ENCODE measurements around the gene RTL10. TPM values are rescaled to one million over a fixed set of nuclear protein-coding genes. Genes with fewer than 3 reads are reported as not detected.

The RTL10 gene
- total and polyA plus RNA-seq, 2 of the 8 experiments (the other 6 are each of a cell fraction or from before 2014, with no cell fraction given), result 11.5 to 18.8 TPM

- Histone ChIP-seq H4K5ac (ENCODE audit: insufficient read length, low read depth, low read length) (no peak overlapping the region), H2BK120ac (replicated peaks; ENCODE audit: low read depth, low read length) (no peak overlapping the region), H4K8ac (ENCODE audit: extremely low read depth, insufficient read depth, low read length) (peak overlapping the region; percentile 28; the same call in 1 of the 2 replicates), H3K4me2 (ENCODE audit: insufficient read depth in 1 of 2, low read depth in 2 of 2, low read length in 2 of 2) (no peak overlapping the region), H3K18ac (ENCODE audit: extremely low read depth, low read length) (no peak overlapping the region), H3K27me3 (replicated peaks in 1 of 4; ENCODE audit: control insufficient read depth in 3 of 4, extremely low read depth in 1 of 4, insufficient read depth in 3 of 4, low read length in 3 of 4) (no peaks in the 10 kb centered on the region; a peak in 2 of 7 replicates), H3K14ac (ENCODE audit: insufficient read length) (no peak overlapping the region), H2AK5ac (ENCODE audit: low read depth, low read length) (no peak overlapping the region), H3K4me3 (ENCODE audit: extremely low read depth in 1 of 4, insufficient read depth in 2 of 4, low read depth in 3 of 4, low read length in 4 of 4) (no peak overlapping the region), H3K23me2 (ENCODE audit: low read depth, low read length) (no peaks in the 10 kb centered on the region), H2BK12ac (ENCODE audit: low read depth, low read length) (0 out of 2 replicates have a peak overlapping the region, but pooled peaks have one; percentile 27), H3K23ac (ENCODE audit: insufficient read length) (no peak overlapping the region), H3K4ac (replicated peaks; ENCODE audit: insufficient read length, low read depth, low read length) (no peak overlapping the region), H3K79me1 (ENCODE audit: low read depth, low read length) (no peaks in the 10 kb centered on the region), H2BK5ac (ENCODE audit: low read depth, low read length) (no peak overlapping the region), H2BK20ac (ENCODE audit: low read length) (no peak overlapping the region), H3K56ac (replicated peaks; ENCODE audit: insufficient read length, low read depth, low read length) (no peak overlapping the region), H4K20me1 (replicated peaks in 1 of 2; ENCODE audit: control insufficient read depth in 1 of 2, insufficient read depth in 2 of 2, low read length in 2 of 2) (no peaks in the 10 kb centered on the region), H3K9ac (replicated peaks in 1 of 4; ENCODE audit: extremely low read depth in 1 of 4, low read depth in 3 of 4, low read length in 3 of 4) (no peak overlapping the region), H3K4me1 (replicated peaks in 1 of 4; ENCODE audit: control insufficient read depth in 3 of 4, insufficient read depth in 4 of 4, low read length in 3 of 4) (peaks cover 5 to 7% (median 6%) of the 10 kb centered on the region in 4 experiments), H3K27ac (ENCODE audit: low read depth, low read length) (no peak overlapping the region), H2BK15ac (ENCODE audit: low read length) (peak overlapping the region; percentile 88), H4K91ac (replicated peaks; ENCODE audit: insufficient read length, low read length) (no peak overlapping the region), H3K9me3 (ENCODE audit: insufficient read depth in 2 of 2, low read depth in 1 of 2, low read length in 1 of 2) (no peaks in the 10 kb centered on the region), H2AFZ (ENCODE audit: low read length) (no peak overlapping the region), H3K36me3 (ENCODE audit: control insufficient read depth in 2 of 4, insufficient read depth in 4 of 4, low read length in 3 of 4) (no peaks in the 10 kb centered on the region), H3K79me2 (ENCODE audit: control insufficient read depth in 1 of 2, insufficient read depth in 2 of 2, low read length in 2 of 2) (no peaks in the 10 kb centered on the region)
- ChIA-PET POLR2A (ENCODE audit: partially characterized antibody) (interaction anchor here (1.5 kb wide), 1 partner anchor 27 kb away, joined by 4 read pairs; no protein-coding TSS in a partner anchor), CTCF (ENCODE audit: partially characterized antibody) (interaction anchor here (0.7 to 10.1 kb wide), 14 partner anchors 8 to 192 kb away, joined by 3 to 69 read pairs (median 4); no protein-coding TSS in a partner anchor)
- no peak for DNase-seq (ENCODE audit: low read depth in 1 of 2, low spot score in 2 of 2)
- no peak for FAIRE-seq
- 92% methylated on average over 14 of the region's 15 CpGs; no CpG with 5 or more reads in 1 of the 2 experiments for WGBS, 2 experiments (ENCODE audit: extremely low coverage in 1 of 2, insufficient coverage in 1 of 2, insufficient read length in 1 of 2, insufficient replicate concordance in 2 of 2, low coverage in 1 of 2, low lambda C conversion rate in 2 of 2, missing lambda C conversion rate in 1 of 2)
- TF ChIP-seq RFX5 (IDR thresholded peaks at IDR 0.05; ENCODE audit: borderline replicate concordance, low read depth, low read length) (no peak), CEBPB (IDR thresholded peaks at IDR 0.05; ENCODE audit: low read depth, low read length) (no peak), JUN (IDR thresholded peaks at IDR 0.05; ENCODE audit: low read depth, low read length) (no peak), SAP30 (IDR thresholded peaks at IDR 0.05; ENCODE audit: insufficient read depth, insufficient replicate concordance, low read length) (no peak), TAF7 (optimal IDR thresholded peaks at IDR 0.05; ENCODE audit: borderline replicate concordance, low read depth, low read length) (no peak), CTCF (IDR thresholded peaks at IDR 0.05; ENCODE audit: control extremely low read depth in 1 of 3, insufficient read depth in 1 of 3, low read depth in 1 of 3, low read length in 3 of 3) (no peak), EP300 (IDR thresholded peaks at IDR 0.05; ENCODE audit: borderline replicate concordance in 1 of 2, low read depth in 2 of 2, low read length in 2 of 2) (no peak), BCL11A (IDR thresholded peaks at IDR 0.05; ENCODE audit: low read depth in 2 of 2, low read length in 2 of 2) (no peak)
Observed at GRCh38 chr22:19896665-19897355, 42.1 kb upstream of the RTL10 start.
